ENCODE measurements around the gene PEMT.

DNA sequence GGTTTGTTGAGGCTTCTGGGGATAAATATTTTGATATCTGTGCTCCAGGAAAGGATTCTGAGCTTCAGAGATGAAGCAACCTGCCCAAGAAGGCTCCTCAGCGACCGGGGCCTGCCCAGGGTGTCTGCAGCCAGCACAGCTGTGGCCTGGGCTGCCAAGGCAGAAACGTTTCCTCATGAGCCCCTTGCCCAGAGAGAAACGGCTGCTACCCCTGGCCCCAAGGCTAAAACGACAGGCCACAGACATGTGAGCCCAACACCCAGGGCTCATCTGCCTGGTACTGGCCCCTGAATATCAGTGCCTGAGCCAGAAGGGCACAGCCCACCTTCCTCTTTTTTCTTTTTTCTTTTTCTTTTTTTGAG is 49.9 kb downstream of the PEMT start:
- TF ChIP-seq, protein P1, sequence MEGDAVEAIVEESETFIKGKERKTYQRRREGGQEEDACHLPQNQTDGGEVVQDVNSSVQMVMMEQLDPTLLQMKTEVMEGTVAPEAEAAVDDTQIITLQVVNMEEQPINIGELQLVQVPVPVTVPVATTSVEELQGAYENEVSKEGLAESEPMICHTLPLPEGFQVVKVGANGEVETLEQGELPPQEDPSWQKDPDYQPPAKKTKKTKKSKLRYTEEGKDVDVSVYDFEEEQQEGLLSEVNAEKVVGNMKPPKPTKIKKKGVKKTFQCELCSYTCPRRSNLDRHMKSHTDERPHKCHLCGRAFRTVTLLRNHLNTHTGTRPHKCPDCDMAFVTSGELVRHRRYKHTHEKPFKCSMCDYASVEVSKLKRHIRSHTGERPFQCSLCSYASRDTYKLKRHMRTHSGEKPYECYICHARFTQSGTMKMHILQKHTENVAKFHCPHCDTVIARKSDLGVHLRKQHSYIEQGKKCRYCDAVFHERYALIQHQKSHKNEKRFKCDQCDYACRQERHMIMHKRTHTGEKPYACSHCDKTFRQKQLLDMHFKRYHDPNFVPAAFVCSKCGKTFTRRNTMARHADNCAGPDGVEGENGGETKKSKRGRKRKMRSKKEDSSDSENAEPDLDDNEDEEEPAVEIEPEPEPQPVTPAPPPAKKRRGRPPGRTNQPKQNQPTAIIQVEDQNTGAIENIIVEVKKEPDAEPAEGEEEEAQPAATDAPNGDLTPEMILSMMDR (IDR thresholded peaks at IDR 0.05), result no peak
- TF ChIP-seq ZFX (IDR thresholded peaks at IDR 0.05; ENCODE audit: borderline replicate concordance), result no peak
